ENCODE measurements around the gene RIC1.

The RIC1 gene

GRCh38 chr9:5684101-5684500, 55.2 kb downstream of the RIC1 start:
- no peak for DNase-seq (ENCODE audit: low read depth)
- TF ChIP-seq CTCF (IDR thresholded peaks at IDR 0.05; ENCODE audit: control insufficient read depth, insufficient read depth, low read depth, low read length, missing control alignments), result no peak

GRCh38 chr9:5688109-5688508, 59.2 kb downstream of the RIC1 start:
- no peak for DNase-seq (ENCODE audit: low read depth)
- no peak for TF ChIP-seq CTCF (IDR thresholded peaks at IDR 0.05; ENCODE audit: control insufficient read depth, insufficient read depth, low read depth, low read length, missing control alignments)
- no peak overlapping the region for H3K4me3 ChIP-seq (ENCODE audit: control insufficient read depth, low read depth, low read length)

More at GRCh38 chr9:5684101-5684500, 55.2 kb downstream of the RIC1 start:
- H3K4me3 ChIP-seq (ENCODE audit: control insufficient read depth, low read depth, low read length), result no peak overlapping the region

- no peak overlapping the region for H3K4me3 ChIP-seq (ENCODE audit: control insufficient read depth, low read depth, low read length)
- TF ChIP-seq CTCF (IDR thresholded peaks at IDR 0.05; ENCODE audit: control insufficient read depth, insufficient read depth, low read depth, low read length, missing control alignments), result no peak
- no peak for DNase-seq (ENCODE audit: low read depth)
These were observed 61.4 kb downstream of the RIC1 start for GRCh38 chr9:5690278-5690677.

GRCh38 chr9:5695860-5696259, 67.0 kb downstream of the RIC1 start:
- H3K4me3 ChIP-seq (ENCODE audit: control insufficient read depth, low read depth, low read length), result no peak overlapping the region
- DNase-seq (ENCODE audit: low read depth), result no peak
- no peak for TF ChIP-seq CTCF (IDR thresholded peaks at IDR 0.05; ENCODE audit: control insufficient read depth, insufficient read depth, low read depth, low read length, missing control alignments)

GRCh38 chr9:5696884-5697283, 68.0 kb downstream of the RIC1 start:
- no peak for TF ChIP-seq CTCF (IDR thresholded peaks at IDR 0.05; ENCODE audit: control insufficient read depth, insufficient read depth, low read depth, low read length, missing control alignments)
- DNase-seq (ENCODE audit: low read depth), result no peak
- H3K4me3 ChIP-seq (ENCODE audit: control insufficient read depth, low read depth, low read length), result no peak overlapping the region

GRCh38 chr9:5698004-5698403, 69.1 kb downstream of the RIC1 start:
- H3K4me3 ChIP-seq (ENCODE audit: control insufficient read depth, low read depth, low read length), result no peak overlapping the region
- no peak for DNase-seq (ENCODE audit: low read depth)
- no peak for TF ChIP-seq CTCF (IDR thresholded peaks at IDR 0.05; ENCODE audit: control insufficient read depth, insufficient read depth, low read depth, low read length, missing control alignments)

All from AG09309 (cell line).